K562 (cell line): ENCODE measurements around the gene G6PC2. TPM values are rescaled to one million over a fixed set of nuclear protein-coding genes. Genes with fewer than 3 reads are reported as not detected.

Source experiments
- E2F1 ChIP-seq: sonication (generic); formaldehyde crosslinking; IDR thresholded peaks from 2 replicates; pipeline ENCODE4 v1.8.1; 2023; ENCODE audit warnings: mild to moderate bottlenecking, missing genetic modification reagents, moderate library complexity
- GABPB2 ChIP-seq: fragments of 250-450 bp; sonication (Bioruptor Pico); conservative IDR thresholded peaks from 2 replicates; pipeline ENCODE4 v1.5.1; 2021; ENCODE audit warnings: mild to moderate bottlenecking
- HES1 ChIP-seq: fragments of 450-650 bp; IDR thresholded peaks from 2 replicates; pipeline ENCODE4 v1.6.1; 2016; ENCODE audit warnings: low read depth, mild to moderate bottlenecking, moderate library complexity
- HOXB6 ChIP-seq: fragments of 250-450 bp; sonication (Bioruptor Pico); IDR thresholded peaks from 2 replicates; pipeline ENCODE4 v1.5.1; 2022; ENCODE audit warnings: mild to moderate bottlenecking, borderline replicate concordance
- ID3 ChIP-seq, 2 experiments: fragments of 250-450 bp in 1 of 2; fragments of 450-650 bp in 1 of 2; sonication (Bioruptor Pico) in 1 of 2; IDR thresholded peaks; 2 replicates each; pipeline versions ENCODE4 v1.6.1 to v1.8.0; 2016 to 2021; ENCODE audit warnings: mild to moderate bottlenecking in 2 of 2, moderate library complexity in 2 of 2, missing compliant biosample characterization in 1 of 2, missing genetic modification characterization in 1 of 2
- MBD1 ChIP-seq: fragments of 250-450 bp; sonication (Bioruptor Pico); IDR thresholded peaks from 2 replicates; pipeline ENCODE4 v1.8.0; 2022; ENCODE audit warnings: inconsistent platforms
- MXD1 ChIP-seq: fragments of 250-450 bp; sonication (Bioruptor Pico); IDR thresholded peaks from 2 replicates; pipeline ENCODE4 v1.8.0; 2021; ENCODE audit warnings: borderline replicate concordance, mild to moderate bottlenecking, moderate library complexity; ENCODE audit not compliant: poor library complexity, severe bottlenecking
- TFAP4 ChIP-seq: sonication (generic); formaldehyde crosslinking; IDR thresholded peaks from 2 replicates; pipeline ENCODE4 v1.8.0; 2022; ENCODE audit warnings: missing genetic modification reagents, mild to moderate bottlenecking, moderate library complexity, borderline replicate concordance
- ZFP1 ChIP-seq: fragments of 450-650 bp; formaldehyde crosslinking; IDR thresholded peaks from 2 replicates; pipeline ENCODE4 v1.4.0; 2020; ENCODE audit warnings: mild to moderate bottlenecking, mixed read lengths
- ZNF133 ChIP-seq: fragments of 250-450 bp; sonication (Bioruptor Pico); IDR thresholded peaks from 2 replicates; pipeline ENCODE4 v1.4.0; 2020; ENCODE audit warnings: mild to moderate bottlenecking
- ZNF224 ChIP-seq: sonication (generic); formaldehyde crosslinking; IDR thresholded peaks from 2 replicates; pipeline ENCODE4 v1.8.0; 2022; ENCODE audit warnings: mild to moderate bottlenecking, missing genetic modification reagents
- ZNF263 ChIP-seq: sonication (generic); formaldehyde crosslinking; IDR thresholded peaks from 2 replicates; pipeline ENCODE4 v1.8.0; 2022; ENCODE audit warnings: mild to moderate bottlenecking, missing genetic modification reagents, borderline replicate concordance
- ZNF609 ChIP-seq: sonication (generic); formaldehyde crosslinking; IDR thresholded peaks from 2 replicates; pipeline ENCODE4 v1.8.1; 2023; ENCODE audit warnings: missing genetic modification reagents, mild to moderate bottlenecking, borderline replicate concordance
- polyA plus RNA-seq, 8 experiments: library from polyadenylated mRNA; depleted of rRNA in 4 of 8; stranded (reverse) in 5 of 8; unstranded in 3 of 8; fragments of >200 nt; fragmentation: Nextera tagmentation in 2 of 8; fragmentation: Illumina TruSeq in 1 of 8; extraction: Ambion mirVana in 2 of 8; extraction: Trizol in 1 of 8; gene quantifications; 2 replicates each; pipeline versions ENCODE4 v1.2.1 to v1.2.3, GENCODE V29; 2011 to 2014; ENCODE audit warnings: inconsistent platforms in 1 of 8, missing spikeins in 1 of 8
- total RNA-seq, 7 experiments: library from RNA; depleted of rRNA in 6 of 7; stranded (reverse); fragments of >200 nt in 6 of 7; fragmentation: Illumina TruSeq in 2 of 7; extraction: Trizol in 2 of 7; gene quantifications; 2 replicates each; pipeline versions ENCODE4 v1.2.1 to v1.2.3, GENCODE V29; 2011 to 2021; ENCODE audit warnings: low replicate concordance in 1 of 7

G6PC2 gene
- total and polyA plus RNA-seq, 9 of the 15 experiments (the other 6 are each of a cell fraction or from before 2014, with no cell fraction given) = 0.03 to 0.15 TPM; not detected in 7

GRCh38 chr2:168935810-168936581, 34.9 kb downstream of the G6PC2 start (continued):
- TF ChIP-seq ZFP1 (CRISPR knock-in tag) = no peak
- TF ChIP-seq ZNF263 = no peak; the same call in 1 of the 2 replicates
- TF ChIP-seq HOXB6 = no peak
- TF ChIP-seq MXD1 (CRISPR knock-in tag) = no peak
- peak; percentile 95; the same call in 1 of the 2 replicates for TF ChIP-seq ZNF609 (CRISPR knock-in tag)
- TF ChIP-seq MBD1 (CRISPR knock-in tag) = no peak
- peak; percentile 98 for TF ChIP-seq HES1
- no peak for TF ChIP-seq ZNF133 (CRISPR knock-in tag)
- no peak for TF ChIP-seq E2F1 (CRISPR knock-in tag)
- TF ChIP-seq TFAP4 (CRISPR knock-in tag) = peak; percentile 60
- no peak for TF ChIP-seq GABPB2 (CRISPR knock-in tag)
- TF ChIP-seq ID3 (CRISPR knock-in tag; IDR thresholded peaks at IDR 0.05) = no peak
- peak; percentile 88 for TF ChIP-seq ID3 (tag; IDR thresholded peaks at IDR 0.05)
- no peak for TF ChIP-seq ZNF224 (CRISPR knock-in tag)
